Measurements from ENCODE around the gene PRKAG2.

Gene PRKAG2

DNA sequence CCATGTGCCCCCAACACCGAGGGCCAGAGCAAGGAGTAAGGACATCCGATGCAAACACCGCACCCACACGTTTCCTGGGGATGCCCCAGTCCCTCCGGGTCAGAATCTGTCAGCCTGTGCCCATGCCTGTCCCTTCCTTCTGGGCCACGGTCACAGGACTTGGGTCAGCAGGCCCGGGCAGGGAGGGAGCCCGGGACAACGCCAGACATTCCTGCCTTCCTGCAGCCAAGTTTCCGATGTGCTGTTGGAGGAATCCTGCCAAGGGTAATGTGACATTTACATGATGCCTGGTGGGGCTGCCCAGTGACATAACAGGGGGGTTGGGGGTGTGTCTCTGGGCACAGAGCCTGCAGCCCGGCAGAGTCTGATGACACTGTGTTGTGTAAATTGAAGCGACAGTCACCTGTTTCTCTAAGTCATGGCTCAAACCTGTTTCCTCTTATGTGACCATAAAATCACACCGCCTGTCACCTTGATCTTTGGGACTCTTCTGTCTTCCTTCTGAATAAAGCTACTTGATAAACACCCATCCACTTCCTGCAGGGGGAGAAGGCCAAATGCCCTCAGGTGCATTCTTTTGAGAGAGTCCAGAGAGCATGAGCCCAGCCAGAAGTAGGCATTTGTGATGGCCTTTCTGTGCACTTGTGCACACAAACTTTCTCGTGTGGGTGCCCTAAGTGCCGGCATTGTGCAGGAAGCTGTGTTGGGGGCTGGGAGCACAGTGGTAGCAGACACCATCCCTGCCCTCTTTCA is 181.9 kb downstream of the PRKAG2 start:
- DNase-seq (ENCODE audit: low spot score): peak; percentile 55

DNA sequence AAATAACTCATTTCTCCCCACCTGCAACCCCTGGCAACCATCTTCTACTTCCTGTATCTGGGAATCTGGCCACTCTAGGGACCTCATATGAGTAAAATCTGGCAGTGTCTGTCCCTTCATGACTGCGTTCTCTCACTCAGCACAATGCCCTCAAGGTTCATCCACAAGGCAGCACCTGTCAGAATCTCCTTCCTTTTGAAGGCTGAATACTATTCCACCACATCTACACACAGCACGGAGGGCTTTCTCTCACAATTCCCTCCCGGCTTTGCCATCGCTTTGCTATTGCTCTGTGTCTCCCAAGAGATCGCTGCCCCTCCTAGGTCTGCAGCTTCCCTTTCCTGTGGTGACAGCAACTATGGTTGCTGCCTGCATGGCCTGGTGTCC is 182.5 kb downstream of the PRKAG2 start:
- DNase-seq (ENCODE audit: low spot score): no peak

DNA sequence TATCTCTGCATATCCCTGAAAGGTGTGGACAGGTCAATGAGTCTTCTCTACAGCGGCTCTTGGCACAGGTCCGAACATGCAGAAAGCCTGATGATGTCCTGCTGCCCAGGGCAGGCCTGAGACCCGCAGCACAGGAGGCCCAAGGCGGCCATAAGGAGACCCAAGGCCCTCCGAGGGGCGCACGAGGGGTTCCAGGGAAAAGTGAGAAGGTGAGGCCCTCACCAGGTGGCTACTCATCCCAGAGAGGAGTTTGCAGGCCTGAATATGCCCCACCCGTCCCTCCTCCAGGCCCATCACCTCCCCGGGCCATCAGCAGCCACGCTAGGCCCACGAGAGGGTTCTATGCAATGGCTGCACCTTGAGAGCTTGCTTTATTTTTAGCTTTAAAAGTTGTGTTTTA is 183.8 kb downstream of the PRKAG2 start:
- no peak for DNase-seq (ENCODE audit: low spot score)

DNA sequence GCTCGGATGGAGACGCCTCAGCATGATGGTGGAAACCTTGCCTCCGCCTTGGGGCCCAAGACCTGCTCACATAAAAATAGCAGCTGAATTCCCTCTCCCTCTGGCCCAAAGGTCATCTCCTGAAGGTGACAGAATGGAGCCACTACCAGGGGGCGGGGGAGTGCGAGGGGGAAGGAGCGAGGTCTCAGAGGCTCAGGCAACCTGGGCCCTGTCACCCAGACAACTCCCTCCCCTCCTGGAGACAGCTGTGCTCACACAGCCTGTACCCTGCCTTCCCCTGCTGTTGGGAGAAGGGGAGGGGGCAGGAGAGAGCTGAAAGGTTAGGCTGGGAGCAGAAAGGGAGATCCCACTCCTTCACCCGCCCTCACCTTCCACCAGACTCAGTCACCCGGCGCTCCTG is 184.2 kb downstream of the PRKAG2 start:
- no peak for DNase-seq (ENCODE audit: low spot score)

DNA sequence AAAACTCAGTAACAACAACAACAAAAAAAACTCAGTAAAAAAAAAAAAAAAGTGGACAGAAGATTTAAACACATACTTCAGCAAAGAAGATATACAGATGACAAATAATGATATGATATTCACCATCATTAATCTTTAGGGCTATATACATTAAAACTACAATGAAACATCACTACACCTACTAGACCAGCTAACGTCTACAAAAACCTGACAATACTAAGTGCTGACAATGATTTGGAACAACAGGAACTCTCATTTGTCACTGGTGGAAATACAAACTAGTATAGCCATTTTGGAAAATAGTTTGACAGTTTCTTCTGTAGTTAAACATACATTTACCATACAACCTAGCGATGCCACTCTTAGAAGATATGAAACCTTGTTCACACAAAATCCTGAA is 185.5 kb downstream of the PRKAG2 start:
- DNase-seq (ENCODE audit: low spot score): no peak

DNA sequence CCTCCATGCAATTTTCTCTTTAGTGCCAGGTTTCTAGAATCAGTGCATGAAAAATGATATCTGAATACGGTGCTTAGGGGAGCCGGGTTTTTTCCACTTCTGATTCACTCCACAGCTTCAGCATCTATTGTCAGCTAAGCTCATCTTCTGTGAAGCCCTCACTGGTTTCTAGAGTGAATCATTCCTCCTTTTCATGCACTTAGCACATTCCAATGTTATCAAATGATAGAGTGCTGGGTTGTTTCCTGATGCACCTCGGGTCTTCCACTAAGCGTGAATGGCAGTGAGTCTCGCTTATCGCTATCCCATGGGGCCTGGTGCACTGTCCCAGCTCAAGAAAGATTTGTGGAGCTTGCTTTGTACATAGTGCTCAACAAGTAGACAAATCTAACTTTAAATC is 186.3 kb downstream of the PRKAG2 start:
- no peak for DNase-seq (ENCODE audit: low spot score)

DNA sequence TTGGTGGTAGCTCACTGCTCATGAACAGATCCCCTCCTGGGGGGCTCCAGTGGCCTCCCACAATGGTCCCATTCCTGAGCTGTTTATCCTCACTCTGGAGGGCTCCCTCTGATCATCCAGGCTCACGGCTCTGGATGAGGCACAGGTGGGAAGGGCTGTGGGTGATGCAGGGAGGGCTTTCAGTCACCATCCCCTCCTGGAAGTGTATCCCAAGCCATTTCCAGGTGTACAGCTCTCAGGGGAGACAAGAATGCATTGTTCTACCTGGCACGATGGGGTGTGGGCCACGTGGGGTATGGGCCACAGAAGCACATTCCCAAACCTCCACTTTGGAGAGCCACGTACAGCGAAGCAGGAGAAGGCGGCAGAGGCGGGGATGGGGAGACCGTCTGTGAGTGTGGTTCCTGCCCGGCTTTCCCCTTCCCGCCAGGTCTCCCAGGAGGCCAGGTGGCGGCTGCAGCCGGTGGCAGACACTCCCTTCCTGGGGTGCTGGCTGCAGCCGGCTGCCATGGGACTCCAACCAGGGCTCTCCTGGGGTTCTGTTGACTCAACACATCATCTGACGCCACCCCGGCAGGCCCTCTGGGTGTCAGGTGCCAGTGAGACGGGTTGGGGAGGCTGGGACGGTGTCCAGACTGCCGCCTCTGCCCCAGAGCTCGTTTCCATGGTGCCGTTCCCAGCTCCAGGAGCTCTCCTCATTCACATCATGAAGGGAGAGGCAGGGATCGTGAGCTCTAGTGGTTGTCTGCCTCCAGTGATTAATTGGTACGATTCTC is 187.5 kb downstream of the PRKAG2 start:
- no peak for DNase-seq (ENCODE audit: low spot score)

DNA sequence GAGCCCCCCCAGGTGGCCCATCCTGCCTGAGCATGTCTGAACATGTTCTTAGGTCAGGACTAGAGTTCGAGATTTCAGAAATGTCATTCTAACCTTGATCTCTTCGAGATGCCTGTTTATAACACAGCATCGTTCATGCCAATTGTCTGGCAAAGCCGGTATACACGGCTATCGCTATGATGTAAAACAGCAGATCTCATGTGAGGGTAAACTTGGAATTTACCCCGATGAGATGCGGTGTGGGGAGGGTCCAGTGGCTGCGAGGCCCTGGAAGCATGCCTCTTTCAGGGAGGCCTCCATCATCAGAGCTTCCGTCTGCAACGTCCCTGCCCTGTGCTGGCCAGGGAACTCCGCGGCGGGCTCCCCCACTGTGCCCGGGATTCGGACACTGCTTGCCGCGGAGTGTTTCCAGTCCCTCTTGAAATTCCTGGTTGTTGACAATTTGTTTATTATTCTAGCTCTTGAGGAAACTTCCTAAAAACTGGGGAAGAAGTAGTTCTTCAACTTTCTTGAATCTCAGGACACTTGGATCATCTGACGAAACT is 188.6 kb downstream of the PRKAG2 start:
- DNase-seq (ENCODE audit: low spot score): no peak

DNA sequence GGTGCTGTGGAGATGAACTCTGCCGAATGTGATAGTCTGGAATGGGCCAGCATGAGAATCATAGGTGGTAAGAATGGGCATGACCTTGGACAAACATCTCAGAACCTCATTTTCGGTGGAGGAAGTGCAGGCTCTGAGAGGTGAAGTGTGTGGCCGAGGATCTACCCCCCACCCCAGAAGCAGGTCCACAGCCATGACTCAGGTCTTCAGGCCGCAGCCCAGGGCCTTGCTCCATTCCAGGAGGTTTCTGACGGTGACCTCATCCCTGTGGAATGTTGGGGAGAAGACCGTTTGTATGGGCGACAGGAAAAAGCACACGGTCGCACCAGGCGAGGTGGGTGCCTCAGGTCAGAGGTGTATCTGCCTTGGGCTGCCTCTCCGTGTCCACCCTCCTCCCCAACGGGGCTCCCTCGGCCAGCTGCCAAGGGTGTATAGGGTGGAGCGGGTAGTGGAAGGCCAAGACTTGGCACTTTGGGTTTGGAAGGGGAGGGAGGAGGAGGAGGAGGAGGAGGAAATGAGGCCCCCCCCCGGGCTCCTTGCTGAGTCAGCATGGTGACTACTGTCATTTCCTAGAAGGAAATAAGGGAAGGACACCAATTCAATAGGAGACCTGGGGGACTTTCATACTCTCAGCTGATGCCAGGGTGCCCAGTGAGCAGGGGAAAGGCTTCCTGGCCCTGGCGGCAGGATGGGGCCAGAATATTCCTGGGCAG is 189.2 kb downstream of the PRKAG2 start:
- peak; percentile 98 for DNase-seq (ENCODE audit: low spot score)

DNA sequence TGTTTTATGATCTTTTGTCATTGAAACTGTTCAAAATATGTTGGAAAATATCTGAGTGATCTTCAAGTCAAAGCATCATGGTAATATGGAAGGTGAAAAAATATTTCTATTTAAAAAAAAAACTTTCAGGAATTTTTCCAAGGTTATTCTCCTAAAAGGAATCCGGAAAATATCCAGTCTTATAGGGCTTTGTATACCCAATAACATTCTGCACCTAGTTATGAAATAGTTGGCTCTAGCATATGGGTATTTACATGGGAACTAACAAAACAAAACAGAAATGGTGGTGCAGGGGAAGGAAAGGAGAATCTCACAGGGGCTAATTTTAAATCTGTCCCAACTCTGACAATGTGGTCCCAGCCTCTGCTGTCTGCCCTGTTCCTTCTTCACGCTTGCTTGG is 190.1 kb downstream of the PRKAG2 start:
- no peak for DNase-seq (ENCODE audit: low spot score)

DNA sequence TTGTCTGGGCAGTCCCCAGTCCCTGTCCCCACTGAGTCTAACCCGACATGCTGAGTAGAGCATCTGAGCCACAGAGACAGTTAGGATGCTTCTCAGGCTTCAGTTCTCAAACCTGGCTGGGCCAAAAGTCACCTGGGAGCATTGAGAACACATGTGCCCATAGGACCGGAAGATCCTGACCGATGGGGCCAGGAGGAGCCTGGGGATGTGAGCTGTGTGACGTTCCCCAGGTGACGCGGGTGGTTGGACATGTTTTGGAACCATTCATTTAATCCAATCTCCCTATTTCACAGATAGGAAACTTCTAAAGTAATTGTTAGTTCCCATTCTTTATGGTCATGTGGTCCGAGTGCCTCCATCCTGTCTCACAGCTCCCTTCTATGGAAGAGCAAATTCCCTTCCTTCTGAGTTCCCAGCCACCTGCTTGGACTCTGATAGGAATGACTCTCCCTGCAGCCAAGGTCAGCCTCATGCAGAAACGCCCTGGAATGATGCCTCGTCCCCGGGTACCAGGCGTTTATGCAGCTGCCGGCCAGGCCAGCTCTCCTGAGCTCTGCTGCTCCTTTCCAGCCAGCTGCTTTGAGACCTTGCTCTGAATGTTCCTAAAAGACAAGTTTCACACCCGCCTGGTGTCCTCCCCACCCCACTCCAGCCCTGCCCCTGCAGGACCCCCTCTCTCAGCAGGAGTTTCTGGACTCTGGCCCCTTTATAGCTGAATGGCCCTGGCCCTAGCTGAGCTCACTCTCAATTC is 190.7 kb downstream of the PRKAG2 start:
- no peak for DNase-seq (ENCODE audit: low spot score)

DNA sequence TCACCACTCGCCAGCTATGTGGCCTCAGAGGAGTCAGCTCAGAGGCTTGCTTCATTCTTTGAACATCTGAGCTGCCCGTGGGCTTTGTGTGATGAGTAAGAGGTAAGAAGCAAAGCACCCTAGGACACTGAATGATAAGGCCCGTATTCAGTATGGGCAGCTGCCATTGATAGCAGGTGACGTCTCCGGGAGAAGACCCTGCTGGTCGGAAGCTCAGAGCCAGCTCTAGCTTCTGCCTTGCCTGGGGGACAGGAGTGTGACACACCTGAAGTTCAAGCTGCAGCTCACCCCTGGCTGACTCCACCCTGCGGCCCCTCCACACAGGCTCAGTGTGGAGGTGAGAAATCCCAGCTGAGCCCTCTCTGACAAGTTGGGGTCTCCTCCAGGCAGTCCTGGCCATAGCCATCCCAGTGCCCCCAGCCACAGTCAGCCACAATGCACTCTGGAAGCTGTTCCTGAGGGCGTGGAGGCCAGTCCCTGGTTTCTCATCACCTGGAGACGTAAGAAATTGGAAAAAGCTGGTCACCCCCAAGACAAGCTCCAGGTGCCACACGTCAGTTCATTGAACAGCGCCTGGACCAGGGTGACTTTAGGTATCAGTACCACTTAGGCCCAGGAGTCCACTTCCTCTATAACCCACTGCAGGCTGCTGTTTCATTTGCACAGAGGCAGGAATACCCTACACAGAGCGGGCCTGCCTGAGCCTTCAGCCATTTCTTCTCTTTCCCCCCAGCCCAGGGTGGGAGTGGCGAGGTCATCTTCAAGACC is 192.3 kb downstream of the PRKAG2 start:
- DNase-seq (ENCODE audit: low spot score): no peak

DNA sequence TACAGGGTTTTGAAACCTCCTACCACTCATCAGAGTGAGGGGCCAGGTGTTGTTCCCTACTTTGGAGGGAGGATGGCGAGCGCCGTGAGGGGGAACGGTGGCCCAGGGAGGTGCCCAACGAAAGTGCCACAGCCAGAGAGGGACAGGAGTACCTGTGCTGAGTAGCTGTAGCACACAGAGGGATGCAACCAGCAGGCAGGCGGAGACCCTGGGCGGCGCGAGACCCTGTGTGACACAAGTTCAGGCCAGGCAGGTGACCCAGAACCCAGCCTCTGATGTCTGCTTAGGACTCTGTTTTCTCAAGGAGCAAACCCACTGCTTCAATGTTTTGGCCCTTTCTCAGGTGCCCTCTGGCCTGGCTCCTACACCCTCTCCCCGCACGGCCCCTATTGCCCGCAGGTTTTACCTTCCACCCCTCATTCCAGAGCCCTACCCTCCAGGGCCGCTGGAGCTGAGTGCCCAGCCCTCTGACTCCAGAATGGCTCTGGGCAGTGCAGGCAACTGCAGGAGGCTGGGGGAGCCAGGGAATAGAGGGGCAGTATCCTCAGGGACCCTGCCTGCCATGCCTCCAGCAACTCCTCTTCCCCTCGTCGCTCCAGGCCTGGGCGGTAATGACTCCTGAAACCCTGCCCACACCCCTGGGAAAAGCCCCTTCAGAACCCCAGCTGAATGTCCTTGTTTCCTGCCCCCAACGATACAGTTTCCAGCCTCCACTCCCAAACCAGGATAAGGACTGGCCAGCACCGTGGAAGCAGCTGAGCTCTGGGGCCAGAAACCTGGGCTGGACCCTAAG is 193.1 kb downstream of the PRKAG2 start:
- DNase-seq (ENCODE audit: low spot score): no peak

DNA sequence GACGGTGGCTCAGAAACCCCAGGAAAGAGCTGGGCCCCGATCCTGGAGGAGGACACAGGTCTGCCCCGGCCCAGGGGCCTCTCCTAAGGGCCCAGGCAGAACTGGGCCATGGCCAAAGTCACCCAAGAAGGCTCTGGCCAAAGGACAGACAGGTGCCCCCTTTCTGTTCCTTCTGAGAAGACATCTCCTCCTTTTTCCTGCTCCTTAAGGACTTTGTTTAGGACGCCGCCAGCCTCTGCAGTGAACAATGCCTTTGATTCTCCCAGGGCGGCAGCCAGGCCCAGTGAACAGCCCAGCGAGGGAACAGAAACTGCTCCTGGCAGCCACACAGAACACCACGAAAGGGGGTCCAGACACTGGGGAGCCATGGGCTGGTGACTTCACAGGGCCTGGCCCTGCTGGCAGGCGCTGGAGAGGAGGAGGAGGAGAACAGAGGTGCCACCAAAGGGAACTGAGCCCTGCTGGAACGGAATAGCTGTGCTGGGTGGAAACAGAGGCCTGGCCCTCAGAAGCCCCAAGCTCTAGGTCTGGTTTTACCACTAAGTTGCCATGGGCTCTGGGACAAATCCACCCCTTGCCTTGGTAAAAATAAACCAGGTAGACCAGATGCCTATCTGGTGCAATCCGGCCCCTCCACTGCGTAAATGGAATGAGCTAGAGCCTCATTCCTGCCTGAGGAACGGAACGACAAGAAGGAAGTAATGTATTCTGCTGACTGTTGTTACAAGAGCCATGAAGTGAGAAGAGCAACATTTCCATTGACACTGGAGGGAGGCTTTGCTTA is 193.9 kb downstream of the PRKAG2 start:
- DNase-seq (ENCODE audit: low spot score): no peak

DNA sequence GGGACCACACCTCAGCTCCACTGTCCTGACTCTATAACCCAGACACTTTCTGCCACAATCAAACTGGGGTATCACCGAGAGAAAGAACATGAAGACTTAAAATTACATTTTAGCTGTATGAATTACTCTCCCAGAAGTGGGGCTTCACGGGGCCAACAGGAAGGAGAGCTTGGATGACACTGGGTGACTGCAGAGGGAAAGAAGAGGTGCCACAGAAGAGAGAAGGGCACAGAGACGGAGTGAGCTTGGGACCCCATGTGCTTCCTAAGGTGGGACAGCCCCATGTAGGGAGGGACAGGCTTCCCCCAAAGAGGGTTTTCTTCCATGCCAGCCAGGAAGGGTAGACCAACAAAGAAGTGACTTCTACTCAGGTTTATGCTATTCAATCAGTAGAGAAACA is 195.2 kb downstream of the PRKAG2 start:
- no peak for DNase-seq (ENCODE audit: low spot score)

DNA sequence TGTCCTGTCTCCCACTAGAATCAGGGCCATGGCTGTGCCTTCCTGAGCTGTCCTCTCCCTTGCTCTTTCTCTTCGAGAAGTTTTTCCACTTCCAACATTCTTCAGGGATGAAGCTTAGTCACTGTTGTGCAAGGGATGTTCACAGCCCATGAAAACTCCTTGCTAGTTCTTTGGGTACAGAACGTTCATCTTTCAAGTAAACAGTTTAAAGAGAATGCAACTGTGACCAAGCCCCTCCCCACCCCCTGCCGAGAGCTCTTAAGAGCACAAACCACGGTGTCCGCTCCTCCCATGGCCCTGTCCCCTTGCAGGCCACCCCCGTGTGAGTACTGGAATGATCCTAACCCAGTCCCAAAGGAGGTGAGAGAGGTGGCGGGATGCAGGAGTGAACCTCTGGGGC is 196.1 kb downstream of the PRKAG2 start:
- peak; percentile 75 for DNase-seq (ENCODE audit: low spot score)

DNA sequence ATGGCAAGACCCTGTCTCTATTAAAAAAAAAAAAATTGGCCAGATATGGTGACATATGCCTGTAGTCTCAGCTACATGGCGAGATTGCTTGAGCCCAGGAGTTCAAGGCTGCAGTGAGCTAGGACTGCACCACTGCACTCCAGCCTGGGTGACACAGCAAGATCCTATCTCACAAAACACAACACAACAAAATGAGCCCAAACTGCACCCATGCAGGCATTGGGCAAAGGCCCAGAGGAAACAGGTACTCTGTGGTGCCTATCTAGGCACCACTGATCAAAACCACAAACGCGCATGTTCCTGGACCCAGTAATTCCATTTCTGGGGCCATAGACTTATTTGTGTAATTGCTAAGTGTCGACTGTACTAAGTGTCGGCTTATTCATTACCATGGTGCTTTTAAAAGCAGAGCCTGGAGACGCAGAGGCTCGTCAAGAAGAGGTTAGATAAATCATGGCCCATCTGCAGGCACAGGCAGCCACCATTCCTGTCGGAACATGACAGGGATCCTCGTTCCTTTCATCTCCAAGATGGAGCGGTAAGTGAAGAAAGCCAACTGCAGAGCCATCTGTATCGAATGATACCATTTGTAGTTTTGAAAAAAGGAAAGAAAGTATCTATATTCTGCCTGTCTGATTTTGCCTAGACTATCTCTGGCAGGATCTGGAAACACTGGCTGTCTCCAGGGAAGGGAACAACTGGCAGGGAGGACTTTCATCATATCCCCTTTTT is 196.9 kb downstream of the PRKAG2 start:
- no peak for DNase-seq (ENCODE audit: low spot score)

DNA sequence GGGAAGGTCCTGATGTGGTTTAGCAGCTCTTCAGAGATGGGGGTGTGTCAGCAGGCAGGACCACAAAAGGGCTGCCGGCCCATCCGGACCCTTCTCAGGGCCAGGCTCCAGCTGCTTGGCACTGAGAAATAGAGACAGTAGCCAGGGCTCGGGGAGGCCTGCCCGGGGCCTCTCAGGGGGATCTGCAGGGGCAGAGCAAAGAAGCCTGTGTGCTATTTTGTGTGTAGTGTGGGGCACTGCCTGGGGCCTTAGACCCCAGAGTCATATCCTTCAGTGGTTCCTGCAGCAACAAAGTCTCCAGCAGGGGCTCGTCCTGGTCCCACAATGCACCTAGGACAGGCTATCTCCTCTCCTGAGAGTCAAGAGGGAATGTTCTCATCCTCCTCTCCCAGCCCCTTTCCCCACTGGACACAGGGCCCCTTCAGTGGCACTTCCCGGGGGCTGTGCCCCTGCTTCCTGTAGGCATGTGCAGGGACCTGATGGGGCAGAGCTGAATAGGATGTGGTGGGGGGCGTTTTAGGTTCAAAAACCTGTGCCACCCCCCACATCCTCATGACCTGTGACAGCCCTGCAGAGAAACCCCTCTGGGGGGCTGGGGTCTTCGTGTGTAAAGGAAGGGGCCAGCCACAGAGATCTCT is 197.7 kb downstream of the PRKAG2 start:
- DNase-seq (ENCODE audit: low spot score): no peak
